PC-3 (cell line): ENCODE measurements around the gene NHERF2.

Experiments used
- EZH2 ChIP-seq: fragments of 300-600 bp; sonication (generic); IDR thresholded peaks from one replicate; pipeline ENCODE4 v1.6.1; 2017; ENCODE audit warnings: antibody characterized with exemption, mild to moderate bottlenecking, low read length; ENCODE audit not compliant: unreplicated experiment
- TF ChIP-seq, protein P1 (sequence below): fragments of 300-600 bp; sonication (generic); conservative IDR thresholded peaks from 2 replicates; pipeline ENCODE4 v1.5.1; 2017; ENCODE audit warnings: antibody characterized with exemption, low read depth, mild to moderate bottlenecking, low read length

DNA sequence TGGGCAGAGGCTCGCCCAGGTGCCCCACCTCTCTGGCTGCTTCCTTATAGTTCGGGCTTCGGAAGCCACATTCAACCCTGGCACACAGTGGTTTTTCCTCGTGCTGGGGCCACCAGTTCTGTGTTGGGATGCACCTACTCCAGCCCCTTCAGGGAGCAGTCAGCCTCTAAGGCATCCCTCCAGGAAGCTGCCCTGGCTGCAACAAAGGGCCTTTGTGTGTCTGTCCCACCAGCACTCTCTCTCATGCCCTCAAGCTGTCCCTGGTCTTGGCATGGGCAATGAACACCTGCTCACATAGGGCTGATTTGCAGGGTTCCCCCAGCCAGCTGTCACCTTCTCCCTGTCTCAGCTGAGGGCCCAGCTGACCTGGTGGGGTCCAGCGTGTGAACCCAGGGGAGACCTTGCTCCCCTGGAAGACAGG lies 44.7 kb upstream of the NHERF2 start:
- TF ChIP-seq, protein P1, sequence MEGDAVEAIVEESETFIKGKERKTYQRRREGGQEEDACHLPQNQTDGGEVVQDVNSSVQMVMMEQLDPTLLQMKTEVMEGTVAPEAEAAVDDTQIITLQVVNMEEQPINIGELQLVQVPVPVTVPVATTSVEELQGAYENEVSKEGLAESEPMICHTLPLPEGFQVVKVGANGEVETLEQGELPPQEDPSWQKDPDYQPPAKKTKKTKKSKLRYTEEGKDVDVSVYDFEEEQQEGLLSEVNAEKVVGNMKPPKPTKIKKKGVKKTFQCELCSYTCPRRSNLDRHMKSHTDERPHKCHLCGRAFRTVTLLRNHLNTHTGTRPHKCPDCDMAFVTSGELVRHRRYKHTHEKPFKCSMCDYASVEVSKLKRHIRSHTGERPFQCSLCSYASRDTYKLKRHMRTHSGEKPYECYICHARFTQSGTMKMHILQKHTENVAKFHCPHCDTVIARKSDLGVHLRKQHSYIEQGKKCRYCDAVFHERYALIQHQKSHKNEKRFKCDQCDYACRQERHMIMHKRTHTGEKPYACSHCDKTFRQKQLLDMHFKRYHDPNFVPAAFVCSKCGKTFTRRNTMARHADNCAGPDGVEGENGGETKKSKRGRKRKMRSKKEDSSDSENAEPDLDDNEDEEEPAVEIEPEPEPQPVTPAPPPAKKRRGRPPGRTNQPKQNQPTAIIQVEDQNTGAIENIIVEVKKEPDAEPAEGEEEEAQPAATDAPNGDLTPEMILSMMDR: no peak
- TF ChIP-seq EZH2: no peak
